ENCODE data around the gene APBB1. TPM values are rescaled to one million over a fixed set of nuclear protein-coding genes. Genes with fewer than 3 reads are reported as not detected.
A peak's percentile ranks its signal among the peaks of the same experiment; 100 is the strongest.

Gene APBB1
- polyA plus RNA-seq, 1 of the 3 experiments (the other 2 are of a cell fraction): 35.9 TPM

- TF ChIP-seq, protein P1, sequence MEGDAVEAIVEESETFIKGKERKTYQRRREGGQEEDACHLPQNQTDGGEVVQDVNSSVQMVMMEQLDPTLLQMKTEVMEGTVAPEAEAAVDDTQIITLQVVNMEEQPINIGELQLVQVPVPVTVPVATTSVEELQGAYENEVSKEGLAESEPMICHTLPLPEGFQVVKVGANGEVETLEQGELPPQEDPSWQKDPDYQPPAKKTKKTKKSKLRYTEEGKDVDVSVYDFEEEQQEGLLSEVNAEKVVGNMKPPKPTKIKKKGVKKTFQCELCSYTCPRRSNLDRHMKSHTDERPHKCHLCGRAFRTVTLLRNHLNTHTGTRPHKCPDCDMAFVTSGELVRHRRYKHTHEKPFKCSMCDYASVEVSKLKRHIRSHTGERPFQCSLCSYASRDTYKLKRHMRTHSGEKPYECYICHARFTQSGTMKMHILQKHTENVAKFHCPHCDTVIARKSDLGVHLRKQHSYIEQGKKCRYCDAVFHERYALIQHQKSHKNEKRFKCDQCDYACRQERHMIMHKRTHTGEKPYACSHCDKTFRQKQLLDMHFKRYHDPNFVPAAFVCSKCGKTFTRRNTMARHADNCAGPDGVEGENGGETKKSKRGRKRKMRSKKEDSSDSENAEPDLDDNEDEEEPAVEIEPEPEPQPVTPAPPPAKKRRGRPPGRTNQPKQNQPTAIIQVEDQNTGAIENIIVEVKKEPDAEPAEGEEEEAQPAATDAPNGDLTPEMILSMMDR (IDR thresholded peaks at IDR 0.05): no peak
- TF ChIP-seq RXRA (IDR thresholded peaks at IDR 0.05; ENCODE audit: borderline replicate concordance, low read depth) (no peak), EP300 (IDR thresholded peaks at IDR 0.05; ENCODE audit: borderline replicate concordance in 1 of 2, low read depth in 1 of 2, low read length in 1 of 2) (no peak)
- Histone ChIP-seq H3K79me2 (ENCODE audit: insufficient read depth) (no peaks in the 10 kb centered on the region), H3F3A (replicated peaks; ENCODE audit: insufficient read depth) (no peaks in the 10 kb centered on the region), H4K20me1 (ENCODE audit: insufficient read depth) (no peaks in the 10 kb centered on the region), H3K36me3 (replicated peaks in 1 of 2; ENCODE audit: control insufficient read depth in 1 of 2, insufficient read depth in 2 of 2, low read length in 1 of 2) (no peaks in the 10 kb centered on the region), H3K9me2 (no peaks in the 10 kb centered on the region), H3K4me1 (ENCODE audit: control insufficient read depth in 1 of 2, insufficient read depth in 2 of 2, low read depth in 1 of 2, low read length in 1 of 2) (no peaks in the 10 kb centered on the region), H3K9ac (no peak overlapping the region), H3K4me2 (no peak overlapping the region), H3K27me3 (ENCODE audit: insufficient read depth) (no peaks in the 10 kb centered on the region), H3K27ac (ENCODE audit: low read depth in 2 of 2, low read length in 1 of 2) (no peak overlapping the region), H2AFZ (ENCODE audit: low read depth) (no peak overlapping the region), H3K4me3 (ENCODE audit: low read depth in 2 of 2, low read length in 1 of 2) (no peak overlapping the region), H3K9me3 (no peaks in the 10 kb centered on the region)
- ChIA-PET POLR2A (no interaction called here), CTCF (interaction anchor here (0.7 to 7.7 kb wide), 4 partner anchors 11 to 48 kb away, joined by 3 to 61 read pairs (median 14); partner anchors contain the start of gene HPX)
- no peak for DNase-seq
Measured at GRCh38 chr11:6427516-6427915, 8.6 kb upstream of the APBB1 start.

DNA sequence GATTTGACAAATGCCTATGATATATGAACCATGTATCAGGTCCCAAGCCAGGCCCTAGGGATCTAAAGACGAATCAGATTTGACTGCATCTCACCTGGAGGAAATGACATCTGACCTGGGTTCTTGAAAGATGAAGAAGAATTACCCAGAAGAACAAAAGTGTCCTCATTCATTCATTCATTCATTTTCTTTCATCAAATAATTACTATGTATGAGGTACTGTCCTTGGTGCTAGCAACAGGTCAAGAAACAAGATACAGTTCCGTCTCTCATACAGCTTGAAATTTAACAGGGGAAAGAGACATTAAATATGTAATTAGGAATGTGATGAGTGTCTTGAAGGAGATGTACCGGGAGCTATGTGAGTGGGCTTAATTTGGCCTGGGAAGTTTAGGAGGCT, 1.8 kb upstream of the APBB1 start:
- no peaks in the 10 kb centered on the region for H4K20me1 ChIP-seq (ENCODE audit: insufficient read depth)
- ChIA-PET POLR2A (no interaction called here), CTCF (interaction anchor here (1.6 to 4.1 kb wide), 4 partner anchors 18 to 285 kb away, joined by 7 to 14 read pairs (median 10); no protein-coding TSS in a partner anchor)
- 0 out of 2 replicates have a peak, but pooled peaks cover 5% of the 10 kb centered on the region for H3K79me2 ChIP-seq (ENCODE audit: insufficient read depth)
- H3F3A ChIP-seq (replicated peaks; ENCODE audit: insufficient read depth): no peaks in the 10 kb centered on the region
- no peaks in the 10 kb centered on the region for H3K9me2 ChIP-seq
- H3K9ac ChIP-seq: no peak overlapping the region
- no peak overlapping the region for H3K4me3 ChIP-seq (ENCODE audit: low read depth in 2 of 2, low read length in 1 of 2)
- peaks cover 0 to 8% of the 10 kb centered on the region in 2 experiments; a peak in 1 of 4 replicates for H3K4me1 ChIP-seq (ENCODE audit: control insufficient read depth in 1 of 2, insufficient read depth in 2 of 2, low read depth in 1 of 2, low read length in 1 of 2)
- H3K36me3 ChIP-seq (replicated peaks in 1 of 2; ENCODE audit: control insufficient read depth in 1 of 2, insufficient read depth in 2 of 2, low read length in 1 of 2): no peaks in the 10 kb centered on the region
- H2AFZ ChIP-seq (ENCODE audit: low read depth): no peak overlapping the region
- no peaks in the 10 kb centered on the region for H3K9me3 ChIP-seq
- H3K4me2 ChIP-seq: no peak overlapping the region
- 90% methylated on average over 3 of the region's 3 CpGs for WGBS (ENCODE audit: low lambda C conversion rate)
- H3K27me3 ChIP-seq (ENCODE audit: insufficient read depth): no peaks in the 10 kb centered on the region
- H3K27ac ChIP-seq (ENCODE audit: low read depth in 2 of 2, low read length in 1 of 2): no peak overlapping the region
- DNase-seq: no peak
- TF ChIP-seq, protein P2, sequence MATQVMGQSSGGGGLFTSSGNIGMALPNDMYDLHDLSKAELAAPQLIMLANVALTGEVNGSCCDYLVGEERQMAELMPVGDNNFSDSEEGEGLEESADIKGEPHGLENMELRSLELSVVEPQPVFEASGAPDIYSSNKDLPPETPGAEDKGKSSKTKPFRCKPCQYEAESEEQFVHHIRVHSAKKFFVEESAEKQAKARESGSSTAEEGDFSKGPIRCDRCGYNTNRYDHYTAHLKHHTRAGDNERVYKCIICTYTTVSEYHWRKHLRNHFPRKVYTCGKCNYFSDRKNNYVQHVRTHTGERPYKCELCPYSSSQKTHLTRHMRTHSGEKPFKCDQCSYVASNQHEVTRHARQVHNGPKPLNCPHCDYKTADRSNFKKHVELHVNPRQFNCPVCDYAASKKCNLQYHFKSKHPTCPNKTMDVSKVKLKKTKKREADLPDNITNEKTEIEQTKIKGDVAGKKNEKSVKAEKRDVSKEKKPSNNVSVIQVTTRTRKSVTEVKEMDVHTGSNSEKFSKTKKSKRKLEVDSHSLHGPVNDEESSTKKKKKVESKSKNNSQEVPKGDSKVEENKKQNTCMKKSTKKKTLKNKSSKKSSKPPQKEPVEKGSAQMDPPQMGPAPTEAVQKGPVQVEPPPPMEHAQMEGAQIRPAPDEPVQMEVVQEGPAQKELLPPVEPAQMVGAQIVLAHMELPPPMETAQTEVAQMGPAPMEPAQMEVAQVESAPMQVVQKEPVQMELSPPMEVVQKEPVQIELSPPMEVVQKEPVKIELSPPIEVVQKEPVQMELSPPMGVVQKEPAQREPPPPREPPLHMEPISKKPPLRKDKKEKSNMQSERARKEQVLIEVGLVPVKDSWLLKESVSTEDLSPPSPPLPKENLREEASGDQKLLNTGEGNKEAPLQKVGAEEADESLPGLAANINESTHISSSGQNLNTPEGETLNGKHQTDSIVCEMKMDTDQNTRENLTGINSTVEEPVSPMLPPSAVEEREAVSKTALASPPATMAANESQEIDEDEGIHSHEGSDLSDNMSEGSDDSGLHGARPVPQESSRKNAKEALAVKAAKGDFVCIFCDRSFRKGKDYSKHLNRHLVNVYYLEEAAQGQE (IDR thresholded peaks at IDR 0.05; ENCODE audit: low read depth, low read length): peak; percentile 71
- TF ChIP-seq TEAD4 (IDR thresholded peaks at IDR 0.05; ENCODE audit: borderline replicate concordance, insufficient read depth): no peak

Measured in SK-N-SH (cell line).